Gastroesophageal sphincter (tissue), 4 donors: Measurements from ENCODE around the gene RRAGC. TPM values are rescaled to one million over a fixed set of nuclear protein-coding genes. Genes with fewer than 3 reads are reported as not detected.
A peak's percentile ranks its signal among the peaks of the same experiment; 100 is the strongest.

Experiments
- ATAC-seq: fragments of 150-250 bp; one replicate; pipeline ENCODE4 v1.9.1; 2016; ENCODE audit warnings: mild to moderate bottlenecking, moderate library complexity
- H3K27ac ChIP-seq, 4 donors: fragments of 200-600 bp; sonication (generic) in 3 of 4; 1 replicate in 3 of 4; 2 replicates in 1 of 4; pipeline ENCODE4 v1.5.1; 2016 to 2019
- H3K27me3 ChIP-seq: fragments of 200-600 bp; sonication (generic); one replicate; pipeline ENCODE4 v1.5.1; 2019
- H3K36me3 ChIP-seq, 2 donors: fragments of 200-600 bp; sonication (generic); one replicate each; pipeline ENCODE4 v1.5.1; 2019; ENCODE audit warnings: control low read depth in 1 of 2
- H3K4me1 ChIP-seq, 3 donors: fragments of 200-600 bp; sonication (generic); 1 replicate in 2 of 3; 2 replicates in 1 of 3; pipeline ENCODE4 v1.5.1; 2016 to 2019; ENCODE audit warnings: control low read depth in 2 of 3
- H3K4me3 ChIP-seq, 2 donors: fragments of 200-600 bp; sonication (generic); one replicate each; pipeline ENCODE4 v1.5.1; 2019; ENCODE audit warnings: mild to moderate bottlenecking in 1 of 2, moderate library complexity in 1 of 2
- H3K9me3 ChIP-seq, 3 donors: fragments of 200-600 bp; sonication (generic); one replicate each; pipeline ENCODE4 v1.5.1; 2017 to 2019; ENCODE audit warnings: control low read depth in 2 of 3
- CTCF ChIP-seq, 4 experiments: fragments of 200-600 bp in 2 of 4; fragments of 450-650 bp in 2 of 4; sonication (generic) in 1 of 4; IDR thresholded peaks; one replicate each; pipeline ENCODE4 v1.5.1; 2017 to 2019; ENCODE audit warnings: antibody characterized with exemption in 4 of 4, mild to moderate bottlenecking in 2 of 4, moderate library complexity in 2 of 4
- EP300 ChIP-seq: sonication (generic); formaldehyde crosslinking; IDR thresholded peaks from one replicate; pipeline ENCODE4 v1.6.1; 2017; ENCODE audit warnings: antibody characterized with exemption, mild to moderate bottlenecking
- POLR2A ChIP-seq, 2 donors: fragments of 450-650 bp; IDR thresholded peaks; one replicate each; pipeline ENCODE4 v1.6.1; 2017; ENCODE audit warnings: antibody characterized with exemption in 2 of 2, mild to moderate bottlenecking in 2 of 2, moderate library complexity in 1 of 2
- POLR2AphosphoS5 ChIP-seq: sonication (generic); formaldehyde crosslinking; IDR thresholded peaks from one replicate; pipeline ENCODE4 v1.6.1; 2017; ENCODE audit warnings: antibody characterized with exemption
- WGBS, 2 donors: methylation state at CpG; one replicate each; pipeline ENCODE4 v1.1.5; 2018; ENCODE audit warnings: low coverage in 1 of 2; 5-methylcytosine and 5-hydroxymethylcytosine counted together
- total RNA-seq, 4 donors: library from RNA; depleted of rRNA; stranded (reverse); fragments of >200 nt; gene quantifications; one replicate each; pipeline ENCODE4 v1.1.0, GENCODE V29; 2016

The RRAGC gene
- total RNA-seq, 4 donors from 2014 or later: 19.5 to 25.0 (median 20.5) TPM

DNA sequence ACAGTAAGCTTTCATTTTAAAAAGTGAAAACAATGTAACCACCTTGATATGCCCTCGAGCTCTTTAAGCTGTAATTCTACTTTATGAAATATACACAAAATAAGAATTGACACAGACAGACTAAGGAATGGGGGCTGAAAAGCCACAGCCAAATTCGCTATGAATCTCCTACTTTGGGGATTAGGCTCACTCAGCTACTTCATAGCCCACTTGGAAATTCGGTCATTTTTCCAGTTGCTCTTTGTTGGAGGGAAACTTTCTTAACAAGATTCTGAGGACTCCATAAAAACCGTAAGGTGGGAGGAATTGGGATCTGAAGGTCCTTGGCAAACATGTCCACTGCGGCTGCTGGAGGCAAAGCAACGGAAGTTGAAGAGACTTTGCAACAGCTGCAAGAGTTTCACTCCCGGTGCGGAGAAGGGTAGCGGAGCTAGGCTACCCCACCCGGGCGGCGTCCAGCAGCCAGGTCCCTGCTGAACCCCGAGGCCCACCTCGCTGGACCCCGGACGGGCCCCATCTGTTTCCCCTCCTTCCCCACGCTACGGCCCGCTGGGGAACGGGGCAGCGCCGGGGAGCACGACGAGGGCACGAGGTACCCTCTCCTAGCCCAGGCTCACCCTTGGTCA lies 12.9 kb upstream of the RRAGC start:
- WGBS, 2 donors: 8 to 14% methylated on average over 9 of the region's 25 CpGs
- Histone ChIP-seq H3K4me1 (peaks cover 0 to 20% (median 7%) of the 10 kb centered on the region in 3 donors), H3K27me3 (no peaks in the 10 kb centered on the region), H3K4me3 (peak overlapping the region; percentile 51 to 86), H3K36me3 (no peaks in the 10 kb centered on the region), H3K9me3 (no peaks in the 10 kb centered on the region), H3K27ac (peak overlapping the region in 3 of 4 donors; percentile 72 to 80 (median 74))
- no peak for TF ChIP-seq POLR2AphosphoS5
- TF ChIP-seq EP300: no peak
- TF ChIP-seq POLR2A (IDR thresholded peaks at IDR 0.05): no peak
- no peak for TF ChIP-seq CTCF (IDR thresholded peaks at IDR 0.05)
- ATAC-seq: peak; percentile 8

DNA sequence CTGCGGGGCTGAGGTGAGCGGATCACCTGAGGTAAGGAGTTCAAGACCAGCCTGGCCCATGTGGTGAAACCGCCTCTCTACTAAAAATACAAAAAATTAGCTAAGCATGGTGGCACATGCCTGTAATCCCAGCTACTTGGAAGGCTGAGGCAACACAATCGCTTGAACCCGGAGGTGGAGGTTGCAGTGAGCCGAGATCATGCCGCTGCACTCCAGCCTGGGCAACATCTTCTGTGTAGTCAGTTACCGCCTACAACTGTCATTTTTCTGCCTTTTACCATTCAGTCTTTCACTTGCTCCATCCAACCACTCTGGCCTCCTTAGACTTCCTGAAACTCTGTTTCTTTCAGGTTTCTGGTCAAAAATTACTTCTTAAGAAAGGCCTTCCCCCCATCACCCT lies 11.4 kb upstream of the RRAGC start:
- Histone ChIP-seq H3K36me3 (peaks cover 0 to 11% of the 10 kb centered on the region in 2 donors), H3K27ac (no peak overlapping the region), H3K27me3 (no peaks in the 10 kb centered on the region), H3K4me1 (peaks cover 0 to 20% (median 7%) of the 10 kb centered on the region in 3 donors), H3K4me3 (no peak overlapping the region), H3K9me3 (no peaks in the 10 kb centered on the region)
- 94 to 97% methylated on average over 8 of the region's 8 CpGs for WGBS, 2 donors
- no peak for ATAC-seq
- no peak for TF ChIP-seq EP300

- TF ChIP-seq POLR2A (IDR thresholded peaks at IDR 0.05): no peak
- no peak for TF ChIP-seq POLR2AphosphoS5
- no peak for TF ChIP-seq EP300
- no peak for TF ChIP-seq CTCF (IDR thresholded peaks at IDR 0.05)
- WGBS, 2 donors: 88% methylated on average over 6 to 8 of the region's 8 CpGs
- Histone ChIP-seq H3K27ac (no peak overlapping the region), H3K27me3 (no peaks in the 10 kb centered on the region), H3K4me3 (no peak overlapping the region), H3K4me1 (peaks cover 0 to 33% (median 2%) of the 10 kb centered on the region in 3 donors), H3K9me3 (no peaks in the 10 kb centered on the region), H3K36me3 (peaks cover 0 to 17% of the 10 kb centered on the region in 2 donors)
- ATAC-seq: no peak
These were observed 7.6 kb upstream of the RRAGC start for GRCh38 chr1:38867208-38867607.

- no peak for ATAC-seq
- WGBS, 2 donors: 74 to 93% methylated on average over 3 to 4 of the region's 4 CpGs
- peaks cover 0 to 17% of the 10 kb centered on the region in 2 donors for H3K36me3 ChIP-seq
- TF ChIP-seq CTCF (IDR thresholded peaks at IDR 0.05): no peak
- no peak for TF ChIP-seq POLR2A (IDR thresholded peaks at IDR 0.05)
- no peak for TF ChIP-seq POLR2AphosphoS5
- no peak for TF ChIP-seq EP300
- peaks cover 4 to 48% (median 12%) of the 10 kb centered on the region in 3 donors for H3K4me1 ChIP-seq
- H3K4me3 ChIP-seq: no peak overlapping the region
- no peaks in the 10 kb centered on the region for H3K9me3 ChIP-seq
- H3K27me3 ChIP-seq: no peaks in the 10 kb centered on the region
- H3K27ac ChIP-seq: no peak overlapping the region
These were observed 5.6 kb upstream of the RRAGC start for GRCh38 chr1:38865112-38865715.

- no peak for ATAC-seq
- peaks cover 0 to 20% of the 10 kb centered on the region in 2 donors for H3K36me3 ChIP-seq
- H3K4me3 ChIP-seq: peak overlapping the region; percentile 85 to 97
- H3K27me3 ChIP-seq: no peaks in the 10 kb centered on the region
- H3K9me3 ChIP-seq: no peaks in the 10 kb centered on the region
- peaks cover 4 to 80% (median 25%) of the 10 kb centered on the region in 3 donors for H3K4me1 ChIP-seq
- TF ChIP-seq EP300: no peak
- no peak for TF ChIP-seq POLR2A (IDR thresholded peaks at IDR 0.05)
- no peak for TF ChIP-seq CTCF (IDR thresholded peaks at IDR 0.05)
- TF ChIP-seq POLR2AphosphoS5: no peak
- peak overlapping the region; percentile 11 to 93 (median 90) for H3K27ac ChIP-seq
- WGBS, 2 donors: 5 to 13% methylated on average over 5 to 6 of the region's 6 CpGs
These were observed 853 bp upstream of the RRAGC start for GRCh38 chr1:38860454-38860795.
